GM23338 (cell line): ENCODE measurements around the gene DLK1. TPM values are rescaled to one million over a fixed set of nuclear protein-coding genes. Genes with fewer than 3 reads are reported as not detected.
A peak's percentile ranks its signal among the peaks of the same experiment; 100 is the strongest.

Experiments used
- ATAC-seq: fragments of 200-7000 bp; cut with Tn5 transposase; 3 replicates; pipeline ENCODE4 v1.9.1; 2020
- DNase-seq: peaks from one replicate; pipeline ENCODE4 v3.0.0-alpha.2; 2015; ENCODE audit warnings: low spot score
- H2AFZ ChIP-seq: fragments of 200-600 bp; sonication (generic); 2 replicates; pipeline ENCODE4 v1.8.0; 2016; ENCODE audit warnings: antibody characterized with exemption, mild to moderate bottlenecking, moderate library complexity
- H3F3A ChIP-seq: fragments of 200-600 bp; sonication (generic); replicated peaks from 2 replicates; pipeline ENCODE4 v1.8.0; 2017; ENCODE audit warnings: antibody characterized with exemption, mixed run types, low read depth
- H3K27ac ChIP-seq: fragments of 200-600 bp; sonication (generic); 2 replicates; pipeline ENCODE4 v1.6.1; 2016; ENCODE audit warnings: low read depth
- H3K27me3 ChIP-seq: fragments of 200-600 bp; sonication (generic); 2 replicates; pipeline ENCODE4 v1.8.0; 2016; ENCODE audit warnings: mild to moderate bottlenecking, mixed run types, moderate library complexity; ENCODE audit not compliant: insufficient read depth
- H3K36me3 ChIP-seq: fragments of 200-600 bp; sonication (generic); 2 replicates; pipeline ENCODE4 v1.8.0; 2016; ENCODE audit warnings: mild to moderate bottlenecking; ENCODE audit not compliant: insufficient read depth
- H3K4me1 ChIP-seq: fragments of 200-600 bp; sonication (generic); 2 replicates; pipeline ENCODE4 v1.8.0; 2016; ENCODE audit warnings: mild to moderate bottlenecking, moderate library complexity; ENCODE audit not compliant: insufficient read depth
- H3K4me2 ChIP-seq: fragments of 200-600 bp; sonication (generic); 2 replicates; pipeline ENCODE4 v1.7.1; 2017; ENCODE audit warnings: mixed run types
- H3K4me3 ChIP-seq: fragments of 200-600 bp; sonication (generic); 2 replicates; pipeline ENCODE4 v1.6.1; 2016; ENCODE audit warnings: mixed run types
- H3K79me2 ChIP-seq: fragments of 200-600 bp; sonication (generic); replicated peaks from 2 replicates; pipeline ENCODE4 v1.8.0; 2017; ENCODE audit warnings: mild to moderate bottlenecking; ENCODE audit not compliant: insufficient read depth
- H3K9me2 ChIP-seq: fragments of 200-600 bp; sonication (generic); 2 replicates; pipeline ENCODE4 v1.8.0; 2017; ENCODE audit not compliant: insufficient read depth
- H4K20me1 ChIP-seq: fragments of 200-600 bp; sonication (generic); replicated peaks from 2 replicates; pipeline ENCODE4 v1.8.0; 2017; ENCODE audit warnings: mild to moderate bottlenecking; ENCODE audit not compliant: insufficient read depth
- H3K27ac Mint-ChIP-seq: 2 replicates; pipeline ENCODE4 v1.8.0; 2020; ENCODE audit warnings: inconsistent platforms, mild to moderate bottlenecking, moderate library complexity, mixed read lengths
- H3K27me3 Mint-ChIP-seq: 3 replicates; pipeline ENCODE4 v1.8.0; 2022; ENCODE audit warnings: low read depth, mild to moderate bottlenecking, moderate library complexity, mixed read lengths, inconsistent platforms; ENCODE audit not compliant: insufficient read depth, poor library complexity
- H3K36me3 Mint-ChIP-seq: 3 replicates; pipeline ENCODE4 v1.8.0; 2021; ENCODE audit warnings: low read depth, mild to moderate bottlenecking, inconsistent platforms, moderate library complexity, mixed read lengths
- H3K4me1 Mint-ChIP-seq: 3 replicates; pipeline ENCODE4 v1.8.0; 2020; ENCODE audit warnings: mild to moderate bottlenecking, inconsistent platforms, mixed read lengths
- H3K4me3 Mint-ChIP-seq: 3 replicates; pipeline ENCODE4 v1.8.0; 2021; ENCODE audit warnings: moderate library complexity, mild to moderate bottlenecking, inconsistent platforms, mixed read lengths
- H3K9me3 Mint-ChIP-seq: 3 replicates; pipeline ENCODE4 v1.8.0; 2020; ENCODE audit warnings: moderate library complexity, mild to moderate bottlenecking, inconsistent platforms, mixed read lengths
- CREB1 ChIP-seq: fragments of 250-450 bp; sonication (Bioruptor Pico); IDR thresholded peaks from 2 replicates; pipeline ENCODE4 v1.5.0; 2020; ENCODE audit warnings: low read depth, mild to moderate bottlenecking, moderate library complexity
- JUNB ChIP-seq: IDR thresholded peaks from one replicate; pipeline ENCODE4 v1.6.1; 2016; ENCODE audit warnings: antibody characterized with exemption; ENCODE audit not compliant: unreplicated experiment
- NANOG ChIP-seq: IDR thresholded peaks from 2 replicates; pipeline ENCODE4 v1.6.1; 2016; ENCODE audit warnings: antibody characterized with exemption, borderline replicate concordance
- POLR2AphosphoS5 ChIP-seq: IDR thresholded peaks from 2 replicates; pipeline ENCODE4 v1.6.1; 2016; ENCODE audit warnings: antibody characterized with exemption, low read depth
- REST ChIP-seq: IDR thresholded peaks from one replicate; pipeline ENCODE4 v1.6.1; 2018; ENCODE audit warnings: antibody characterized with exemption; ENCODE audit not compliant: unreplicated experiment
- STAT1 ChIP-seq: IDR thresholded peaks from one replicate; pipeline ENCODE4 v1.6.1; 2016; ENCODE audit warnings: antibody characterized with exemption; ENCODE audit not compliant: unreplicated experiment
- ZNF114 ChIP-seq: fragments of 250-450 bp; sonication (Bioruptor Pico); IDR thresholded peaks from 2 replicates; pipeline ENCODE4 v1.5.0; 2020; ENCODE audit warnings: mild to moderate bottlenecking, moderate library complexity
- ZNF462 ChIP-seq: fragments of 250-450 bp; sonication (Bioruptor Pico); IDR thresholded peaks from 2 replicates; pipeline ENCODE4 v1.5.0; 2020; ENCODE audit warnings: mild to moderate bottlenecking, moderate library complexity
- polyA plus RNA-seq: library from polyadenylated mRNA; unstranded; fragments of >200 nt; fragmentation: Nextera tagmentation; extraction: Ambion mirVana; gene quantifications from 2 replicates; pipeline ENCODE4 v1.2.1, GENCODE V29; 2016
- total RNA-seq: library from RNA; depleted of rRNA; stranded (reverse); fragments of >200 nt; shearing (Covaris generic); gene quantifications from 2 replicates; pipeline ENCODE4 v1.2.3, GENCODE V29; 2014
- TF ChIP-seq, protein P1 (sequence below), 2 experiments: fragments of 200-600 bp in 1 of 2; sonication (generic) in 1 of 2; conservative IDR thresholded peaks; 2 replicates each; pipeline versions ENCODE4 v1.5.1 to v1.6.1; 2016 to 2017; ENCODE audit warnings: antibody characterized with exemption in 2 of 2, low read depth in 2 of 2, mild to moderate bottlenecking in 2 of 2, moderate library complexity in 1 of 2

The DLK1 gene
- total and polyA plus RNA-seq, 2 experiments from 2014 or later: 1.1 to 1.2 TPM

DNA sequence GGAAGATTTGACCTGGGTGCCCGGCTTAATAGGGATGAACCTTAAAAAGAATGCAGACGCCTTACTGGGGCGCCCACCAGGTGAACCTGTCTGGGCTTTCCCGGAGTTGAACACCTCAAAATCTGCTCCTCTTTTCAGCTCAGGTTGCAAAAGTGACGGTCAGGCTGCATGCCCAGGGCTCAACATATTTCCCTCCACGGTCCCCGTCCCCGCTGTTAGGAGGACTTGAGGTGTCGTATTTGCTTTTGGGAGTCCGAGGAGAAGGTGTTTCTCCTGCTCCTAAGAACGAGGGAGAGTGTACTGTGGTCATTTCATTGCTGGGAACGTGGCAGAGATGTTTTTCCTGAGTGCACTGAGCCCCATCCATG is 1.2 kb downstream of the DLK1 start:
- no peak for DNase-seq
- no peak overlapping the region for H3K27ac ChIP-seq
- peak overlapping the region; percentile 83; the same call in 1 of the 2 replicates for H3K4me2 ChIP-seq
- Mint-ChIP-seq H3K27ac (no peak overlapping the region), H3K4me1 (peaks cover 30% of the 10 kb centered on the region), H3K27me3 (peaks cover 53% of the 10 kb centered on the region), H3K4me3 (peak overlapping the region; percentile 74), H3K36me3 (no peaks in the 10 kb centered on the region; the same call in 2 of the 3 replicates), H3K9me3 (peaks cover 3% of the 10 kb centered on the region; the same call in 1 of the 3 replicates)
- no peaks in the 10 kb centered on the region for H3K79me2 ChIP-seq
- peaks cover 36% of the 10 kb centered on the region for H3K27me3 ChIP-seq
- H3K9me2 ChIP-seq: no peaks in the 10 kb centered on the region
- H3K4me3 ChIP-seq: no peak overlapping the region
- H2AFZ ChIP-seq: no peak overlapping the region
- H3K4me1 ChIP-seq: peaks cover 4% of the 10 kb centered on the region; the same call in 1 of the 2 replicates
- H3F3A ChIP-seq: no peaks in the 10 kb centered on the region
- no peak for ATAC-seq
- H4K20me1 ChIP-seq: no peaks in the 10 kb centered on the region
- H3K36me3 ChIP-seq: no peaks in the 10 kb centered on the region
- TF ChIP-seq, protein P1, sequence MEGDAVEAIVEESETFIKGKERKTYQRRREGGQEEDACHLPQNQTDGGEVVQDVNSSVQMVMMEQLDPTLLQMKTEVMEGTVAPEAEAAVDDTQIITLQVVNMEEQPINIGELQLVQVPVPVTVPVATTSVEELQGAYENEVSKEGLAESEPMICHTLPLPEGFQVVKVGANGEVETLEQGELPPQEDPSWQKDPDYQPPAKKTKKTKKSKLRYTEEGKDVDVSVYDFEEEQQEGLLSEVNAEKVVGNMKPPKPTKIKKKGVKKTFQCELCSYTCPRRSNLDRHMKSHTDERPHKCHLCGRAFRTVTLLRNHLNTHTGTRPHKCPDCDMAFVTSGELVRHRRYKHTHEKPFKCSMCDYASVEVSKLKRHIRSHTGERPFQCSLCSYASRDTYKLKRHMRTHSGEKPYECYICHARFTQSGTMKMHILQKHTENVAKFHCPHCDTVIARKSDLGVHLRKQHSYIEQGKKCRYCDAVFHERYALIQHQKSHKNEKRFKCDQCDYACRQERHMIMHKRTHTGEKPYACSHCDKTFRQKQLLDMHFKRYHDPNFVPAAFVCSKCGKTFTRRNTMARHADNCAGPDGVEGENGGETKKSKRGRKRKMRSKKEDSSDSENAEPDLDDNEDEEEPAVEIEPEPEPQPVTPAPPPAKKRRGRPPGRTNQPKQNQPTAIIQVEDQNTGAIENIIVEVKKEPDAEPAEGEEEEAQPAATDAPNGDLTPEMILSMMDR (conservative IDR thresholded peaks at IDR 0.05; ENCODE audit: low read depth in 2 of 2): no peak
- TF ChIP-seq ZNF462 (CRISPR knock-in tag) (no peak), NANOG (no peak), POLR2AphosphoS5 (no peak), STAT1 (no peak), CREB1 (no peak), ZNF114 (CRISPR knock-in tag) (no peak), REST (no peak), JUNB (no peak)
